DLD1 (cell line): ENCODE measurements around the gene SYCN.

Experiments
- in situ Hi-C: cut with HindIII; loops from 2 replicates; pipeline ENCODE4 v1.10.0; 2017; ENCODE audit warnings: low sequenced_read_pairs

The SYCN gene

GRCh38 chr19:39172700-39173501, 31.2 kb downstream of the SYCN start:
- in situ Hi-C loops, result no loop called here

- in situ Hi-C loops, result no loop called here
These were observed 32.3 kb downstream of the SYCN start for GRCh38 chr19:39171479-39172465.

GRCh38 chr19:39170386-39171231, 33.5 kb downstream of the SYCN start:
- in situ Hi-C loops, result no loop called here

- in situ Hi-C loops, result no loop called here
These were observed 34.8 kb downstream of the SYCN start for GRCh38 chr19:39169143-39169810.

- in situ Hi-C loops, result no loop called here
These were observed 35.6 kb downstream of the SYCN start for GRCh38 chr19:39168258-39169142.

GRCh38 chr19:39167461-39168257, 36.4 kb downstream of the SYCN start:
- in situ Hi-C loops, result no loop called here

- in situ Hi-C loops, result no loop called here
These were observed 37.3 kb downstream of the SYCN start for GRCh38 chr19:39166571-39167391.

GRCh38 chr19:39165857-39166256, 38.2 kb downstream of the SYCN start:
- in situ Hi-C loops, result no loop called here

GRCh38 chr19:39164289-39164688, 39.8 kb downstream of the SYCN start:
- in situ Hi-C loops, result no loop called here

GRCh38 chr19:39163621-39164020, 40.4 kb downstream of the SYCN start:
- in situ Hi-C loops, result no loop called here

GRCh38 chr19:39162441-39163043, 41.5 kb downstream of the SYCN start:
- in situ Hi-C loops, result no loop called here

- in situ Hi-C loops, result no loop called here
These were observed 43.0 kb downstream of the SYCN start for GRCh38 chr19:39160889-39161672.

GRCh38 chr19:39160523-39160861, 43.6 kb downstream of the SYCN start:
- in situ Hi-C loops, result no loop called here

- in situ Hi-C loops, result no loop called here
These were observed 45.3 kb downstream of the SYCN start for GRCh38 chr19:39158646-39159260.

GRCh38 chr19:39157997-39158389, 46.1 kb downstream of the SYCN start:
- in situ Hi-C loops, result no loop called here
